Astrocyte of the cerebellum (primary cell): ENCODE data around the gene TMEM175.

Experiments used
- DNase-seq: peaks from one replicate; pipeline ENCODE4 v3.0.0-alpha.2; 2011; ENCODE audit warnings: low read depth
- H3K4me3 ChIP-seq: 2 replicates; pipeline ENCODE4 v1.5.1; 2011; ENCODE audit warnings: mild to moderate bottlenecking, low read depth, low read length, moderate library complexity
- CTCF ChIP-seq: IDR thresholded peaks from 2 replicates; pipeline ENCODE4 v1.5.1; 2012; ENCODE audit warnings: low read length, low read depth, moderate library complexity, mild to moderate bottlenecking; ENCODE audit errors: missing control alignments
- in situ Hi-C: cut with HindIII; loops from 2 replicates; pipeline ENCODE4 v1.10.0; 2017; ENCODE audit warnings: low sequenced_read_pairs

Gene TMEM175

GRCh38 chr4:945274-946102 is 13.2 kb downstream of the TMEM175 start:
- no peak for TF ChIP-seq CTCF
- no peak overlapping the region for H3K4me3 ChIP-seq
- in situ Hi-C loops = no loop called here
- no peak for DNase-seq

- no peak for DNase-seq
- TF ChIP-seq CTCF = no peak
- in situ Hi-C loops = no loop called here
- no peak overlapping the region for H3K4me3 ChIP-seq
Observed at GRCh38 chr4:946103-946450, 13.8 kb downstream of the TMEM175 start.

GRCh38 chr4:946517-947471 is 14.5 kb downstream of the TMEM175 start:
- no peak overlapping the region for H3K4me3 ChIP-seq
- no peak for DNase-seq
- in situ Hi-C loops = no loop called here
- TF ChIP-seq CTCF = no peak

GRCh38 chr4:947491-947971 is 15.3 kb downstream of the TMEM175 start:
- no peak for TF ChIP-seq CTCF
- in situ Hi-C loops = no loop called here
- no peak for DNase-seq
- H3K4me3 ChIP-seq = no peak overlapping the region

- no peak for TF ChIP-seq CTCF
- no peak for DNase-seq
- in situ Hi-C loops = no loop called here
- no peak overlapping the region for H3K4me3 ChIP-seq
Observed at GRCh38 chr4:948101-948935, 16.1 kb downstream of the TMEM175 start.

- no peak for TF ChIP-seq CTCF
- in situ Hi-C loops = no loop called here
- no peak overlapping the region for H3K4me3 ChIP-seq
- no peak for DNase-seq
Observed at GRCh38 chr4:948936-949300, 16.7 kb downstream of the TMEM175 start.
